Non-pigmented ciliary epithelial cell (primary cell): ENCODE data around the gene SLCO3A1.

Experiments used
- DNase-seq: peaks from one replicate; pipeline ENCODE4 v3.0.0-alpha.2; 2010; ENCODE audit warnings: low read depth

Gene SLCO3A1

DNA sequence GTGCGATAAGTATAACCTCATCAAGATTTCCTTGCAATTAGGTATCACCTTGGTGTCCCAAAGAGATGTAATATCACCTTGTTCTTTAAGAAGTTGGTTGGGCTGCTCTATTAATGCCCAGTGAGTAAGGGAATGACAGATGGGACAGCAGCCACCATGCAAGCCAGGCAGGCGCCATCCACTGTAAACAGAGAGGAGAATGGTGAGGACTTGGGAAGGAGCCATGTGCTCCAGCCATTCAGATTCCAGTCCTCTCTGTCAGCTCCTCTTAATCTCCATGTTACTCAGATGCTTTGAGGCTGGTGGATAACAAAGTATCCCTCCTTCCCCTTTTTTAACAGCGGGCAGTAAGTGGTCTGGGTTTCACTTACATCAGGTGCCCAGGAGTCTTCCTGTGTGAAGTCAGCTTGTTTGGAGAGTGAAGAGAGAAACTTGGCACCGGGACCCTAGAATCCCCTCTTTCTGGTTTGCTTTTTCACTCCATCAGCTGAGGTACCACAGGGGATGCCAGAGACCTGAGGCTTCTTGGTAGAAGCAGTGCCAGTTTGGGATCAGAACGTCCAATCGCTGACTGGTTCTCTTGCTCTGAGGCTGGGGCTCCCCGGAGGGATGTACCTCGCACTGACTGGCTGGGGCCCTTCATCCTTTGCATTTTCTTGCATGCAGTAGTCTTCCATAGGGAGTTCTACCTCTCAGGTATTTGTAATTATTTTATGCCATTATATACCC, 29.5 kb downstream of the SLCO3A1 start:
- DNase-seq, result no peak

DNA sequence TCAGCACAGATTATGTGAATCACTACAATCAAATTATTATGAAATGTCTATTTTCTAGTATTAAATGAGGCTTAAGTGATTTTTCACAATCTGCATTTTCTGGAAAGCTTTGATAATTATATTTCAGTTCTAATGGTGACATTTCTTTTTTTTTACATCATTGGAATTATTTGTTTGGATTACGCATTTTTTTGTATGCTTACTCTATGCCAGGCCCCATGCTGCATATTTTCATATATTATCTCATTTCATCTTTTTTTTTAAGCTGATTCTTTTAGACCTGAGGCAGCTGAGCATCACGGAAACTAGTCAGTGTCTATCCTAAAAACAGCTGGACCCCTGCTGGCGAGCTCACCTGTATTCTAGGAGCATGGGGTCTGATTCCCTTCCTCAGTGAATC, 31.1 kb downstream of the SLCO3A1 start:
- DNase-seq, result no peak

DNA sequence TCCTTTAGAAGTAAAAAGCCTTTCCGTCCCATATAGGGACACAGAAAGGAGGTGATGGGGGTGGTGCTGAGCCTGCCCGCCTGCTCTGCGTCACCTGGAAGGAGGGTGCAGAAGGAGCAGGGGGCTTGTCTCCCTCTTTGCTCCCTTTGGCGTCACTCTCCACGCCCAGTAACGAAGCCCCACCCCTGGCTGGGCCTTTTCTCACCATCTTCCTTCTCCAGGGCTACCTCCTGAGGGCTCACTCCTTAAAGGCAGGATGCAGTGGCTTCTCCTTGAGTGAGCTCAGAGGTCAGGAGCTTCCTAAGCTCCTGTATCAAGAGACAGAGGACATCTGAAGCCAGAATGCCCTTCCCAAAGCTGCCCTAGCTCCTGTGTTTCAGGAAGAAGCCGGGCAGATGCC, 31.5 kb downstream of the SLCO3A1 start:
- DNase-seq, result no peak

DNA sequence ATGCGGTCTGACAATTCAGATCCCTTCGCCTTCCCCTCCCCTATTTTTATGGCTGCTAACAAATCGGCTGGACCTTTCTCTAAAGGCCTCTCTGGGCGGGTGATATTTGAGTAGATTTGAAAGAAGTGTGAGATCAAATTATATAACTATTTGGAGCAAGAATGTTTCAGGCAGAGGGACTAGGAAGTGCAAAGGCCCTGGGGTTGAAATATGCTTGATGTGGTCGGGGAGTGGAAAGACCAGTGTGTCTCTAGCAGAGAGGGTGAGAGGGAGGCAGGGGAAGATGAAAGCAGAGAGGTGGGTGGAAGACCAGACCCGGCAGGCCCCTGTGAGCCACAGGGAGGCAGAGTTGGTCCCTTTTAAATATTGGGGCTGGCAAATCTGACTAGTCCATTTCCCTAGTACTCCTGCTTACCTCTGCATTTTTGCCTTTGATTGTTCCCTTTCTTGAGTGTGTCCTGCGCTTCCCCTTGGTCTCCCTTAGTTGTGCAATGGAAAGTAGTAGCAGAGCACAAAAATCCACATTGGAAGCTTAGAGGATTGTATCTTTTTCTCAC, 32.3 kb downstream of the SLCO3A1 start:
- DNase-seq, result no peak

DNA sequence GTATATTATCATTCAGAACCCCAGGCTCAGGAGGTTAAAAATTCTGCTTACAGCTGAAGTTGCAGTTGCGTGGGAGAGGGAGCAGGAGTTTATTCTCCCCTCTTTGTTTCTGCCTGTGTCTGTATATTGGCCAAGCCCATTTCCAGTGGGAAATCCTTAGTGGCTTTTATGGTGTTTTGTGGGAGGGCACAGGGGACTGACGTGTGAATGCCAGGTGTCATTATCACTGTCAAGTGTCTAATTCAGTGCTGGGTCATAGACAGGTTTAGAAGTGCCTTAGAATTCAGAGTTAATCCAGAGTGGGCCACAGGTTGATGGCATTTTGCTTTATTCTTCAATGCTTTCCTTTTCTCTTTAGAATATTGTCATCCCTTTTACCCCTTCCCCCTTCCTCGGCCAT, 33.4 kb downstream of the SLCO3A1 start:
- DNase-seq, result no peak

DNA sequence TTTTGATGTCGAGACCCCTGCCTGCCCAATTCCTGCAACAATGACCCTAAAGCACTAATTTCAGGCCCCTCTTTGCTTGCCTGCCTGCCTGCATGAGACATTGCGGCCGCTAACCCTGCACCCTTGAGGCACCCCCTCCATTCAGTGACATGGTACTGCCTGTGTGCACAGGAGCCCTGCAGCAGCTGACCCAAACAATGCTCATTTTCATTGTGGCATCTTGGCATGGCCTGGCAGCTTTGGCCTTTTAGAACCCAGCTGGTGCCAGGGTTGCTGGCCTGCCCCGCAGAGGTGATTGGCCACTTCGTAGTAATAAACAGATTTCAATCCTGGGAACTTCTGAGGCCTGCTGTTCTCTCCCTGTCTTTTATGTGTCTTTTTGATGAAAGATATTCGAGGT, 33.8 kb downstream of the SLCO3A1 start:
- DNase-seq, result no peak

DNA sequence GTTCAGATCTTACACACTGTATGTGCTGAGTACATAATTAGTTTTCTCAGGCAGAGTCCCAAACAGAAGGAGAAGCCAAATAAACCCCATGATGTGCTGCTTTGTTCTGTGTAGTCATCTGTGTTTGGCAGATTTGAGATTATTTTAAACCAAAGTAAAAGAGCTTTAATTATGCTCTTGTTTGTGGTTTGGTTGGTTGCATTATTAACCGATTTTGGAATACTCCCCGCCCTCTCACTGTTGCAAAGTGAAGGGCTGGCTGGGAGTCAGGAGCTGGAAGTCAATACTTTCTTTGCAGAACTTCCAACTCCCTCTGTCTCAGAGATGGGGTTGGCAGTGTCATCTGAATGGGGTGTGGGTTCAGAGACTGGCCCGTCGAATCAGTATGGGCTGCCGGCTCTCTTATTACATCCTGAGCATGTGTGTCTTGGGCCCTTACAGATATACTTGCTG, 34.4 kb downstream of the SLCO3A1 start:
- no peak for DNase-seq

DNA sequence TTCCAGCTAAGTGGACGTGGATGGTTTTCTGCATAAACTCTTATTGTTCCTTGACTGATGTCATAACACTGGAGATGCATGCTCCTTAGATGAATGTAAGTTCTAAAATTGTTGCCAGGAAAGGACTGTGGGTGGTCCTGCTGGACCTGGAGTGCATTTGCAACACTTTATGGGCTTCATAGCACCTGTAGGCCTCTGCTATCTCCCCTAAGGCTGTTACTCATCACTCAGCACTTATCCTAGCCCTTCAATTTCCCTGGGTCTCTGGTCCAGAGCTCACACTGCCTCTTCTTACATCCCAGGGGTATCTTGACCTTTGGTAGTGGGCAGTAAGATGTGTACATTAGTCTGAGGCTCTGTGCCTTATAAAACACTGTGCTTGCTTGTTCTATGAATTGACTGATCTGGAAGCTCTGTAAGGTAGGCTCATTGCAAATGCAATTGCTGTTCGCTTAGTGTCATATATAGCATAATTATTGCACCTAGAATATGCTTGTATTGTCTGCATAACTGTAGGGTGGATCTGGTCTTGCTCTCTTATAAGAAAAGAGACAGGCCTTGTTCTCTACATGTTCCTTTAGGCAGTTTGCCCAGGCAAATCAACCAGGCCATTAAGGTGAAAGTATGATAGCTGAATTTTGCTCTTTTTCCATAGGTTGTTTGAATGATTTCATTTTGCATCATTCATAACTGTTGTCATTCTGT, 35.8 kb downstream of the SLCO3A1 start:
- no peak for DNase-seq

DNA sequence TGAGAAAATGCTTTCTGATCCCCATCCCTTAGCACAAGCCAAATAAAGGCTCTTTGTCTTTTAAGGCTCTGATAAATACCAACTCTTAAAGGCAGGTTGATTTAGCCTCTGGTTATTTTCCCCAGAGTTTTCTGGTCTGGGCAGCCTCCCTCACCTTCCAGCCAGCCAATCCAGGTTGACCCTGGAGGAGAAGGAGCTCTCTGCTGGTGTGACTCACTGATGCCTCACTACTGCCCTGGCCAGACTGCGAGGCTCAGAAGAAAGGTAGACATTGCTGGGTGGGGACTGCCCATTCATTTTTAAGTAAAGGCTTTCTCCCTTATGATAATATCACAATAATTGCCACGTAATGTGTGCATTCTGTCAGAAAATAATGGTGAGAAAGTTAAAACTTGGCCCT, 37.1 kb downstream of the SLCO3A1 start:
- no peak for DNase-seq

DNA sequence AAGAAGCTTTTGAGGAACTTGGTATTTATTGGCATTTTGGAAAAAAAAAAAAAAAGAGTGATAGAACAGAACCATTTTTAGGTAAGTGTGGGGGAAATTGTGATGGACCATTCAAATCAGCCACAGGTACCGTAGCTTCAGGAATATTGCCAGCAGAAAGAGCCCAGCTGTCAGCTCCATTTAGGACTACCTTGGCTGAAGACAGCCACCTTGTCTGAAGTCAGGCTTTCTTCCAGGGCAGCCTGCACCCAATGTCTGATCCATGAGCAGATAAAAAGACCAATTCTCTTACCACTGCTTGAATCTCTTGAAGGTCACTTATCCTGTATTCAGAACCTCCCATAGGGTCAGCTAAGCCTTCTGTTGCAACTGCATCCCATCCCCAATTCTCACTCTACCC, 37.6 kb downstream of the SLCO3A1 start:
- DNase-seq, result no peak

DNA sequence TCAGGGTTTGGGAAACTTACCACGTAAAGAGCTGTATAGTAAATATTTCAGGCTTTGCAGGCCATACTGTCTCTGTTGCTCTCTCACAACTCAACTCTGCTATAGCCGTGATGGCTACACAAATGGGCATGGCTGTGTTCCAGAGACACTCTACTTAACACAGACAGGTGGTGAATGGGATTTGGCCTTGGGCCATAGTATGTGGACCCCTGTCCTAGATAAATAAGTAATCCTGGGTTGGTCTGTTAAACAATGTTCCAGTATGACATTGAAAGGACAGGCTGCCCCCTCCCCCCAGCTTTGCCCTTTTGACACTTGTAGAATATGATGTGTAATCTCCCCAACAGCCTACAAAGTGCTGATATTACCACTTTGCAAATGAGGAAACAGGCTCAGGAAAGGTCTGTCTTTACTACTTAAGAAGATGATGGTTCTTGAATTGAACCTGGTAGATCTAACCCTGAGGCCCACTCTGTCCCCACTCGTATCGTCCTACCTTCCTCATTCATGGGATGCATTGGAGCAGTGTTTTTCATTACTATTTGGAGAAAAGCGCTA, 38.4 kb downstream of the SLCO3A1 start:
- no peak for DNase-seq

DNA sequence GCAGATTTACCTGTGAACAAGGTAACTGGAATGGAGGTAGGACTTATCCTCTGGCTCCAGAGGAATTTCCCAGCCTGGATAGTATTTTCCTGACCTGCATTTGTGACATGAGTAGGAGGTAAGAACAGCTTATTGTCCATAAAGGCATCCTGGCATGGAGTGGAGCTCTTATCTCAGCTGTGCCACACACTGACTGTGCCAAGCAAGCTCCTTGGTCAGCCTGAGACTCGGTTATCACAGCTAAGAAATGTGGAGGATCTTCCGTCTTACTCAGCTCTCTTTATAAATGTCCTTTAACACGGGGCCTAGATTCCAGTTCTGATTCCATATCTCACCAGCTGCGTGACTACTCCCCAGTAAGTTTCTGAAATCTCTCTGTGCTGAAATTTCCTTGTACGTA, 38.9 kb downstream of the SLCO3A1 start:
- DNase-seq, result no peak

DNA sequence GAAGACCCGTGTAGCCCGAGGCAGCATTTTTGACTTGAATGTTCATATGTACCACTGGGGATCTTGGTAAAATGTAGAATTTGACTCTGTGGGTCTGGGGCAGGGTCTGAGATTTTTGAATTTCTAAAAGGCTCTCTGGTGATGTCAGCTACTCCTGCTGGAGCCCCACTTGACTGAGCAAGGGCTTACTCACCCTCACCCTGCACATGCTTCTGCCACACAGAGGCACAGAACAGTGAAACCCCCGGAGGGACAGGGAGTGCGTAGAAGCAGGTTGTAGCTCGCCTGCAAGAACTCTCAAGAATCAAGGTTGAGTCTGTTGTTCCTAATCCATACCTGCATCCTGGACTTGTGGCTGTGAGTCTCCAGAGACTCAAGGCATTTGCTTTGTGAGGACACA, 41.1 kb downstream of the SLCO3A1 start:
- no peak for DNase-seq

DNA sequence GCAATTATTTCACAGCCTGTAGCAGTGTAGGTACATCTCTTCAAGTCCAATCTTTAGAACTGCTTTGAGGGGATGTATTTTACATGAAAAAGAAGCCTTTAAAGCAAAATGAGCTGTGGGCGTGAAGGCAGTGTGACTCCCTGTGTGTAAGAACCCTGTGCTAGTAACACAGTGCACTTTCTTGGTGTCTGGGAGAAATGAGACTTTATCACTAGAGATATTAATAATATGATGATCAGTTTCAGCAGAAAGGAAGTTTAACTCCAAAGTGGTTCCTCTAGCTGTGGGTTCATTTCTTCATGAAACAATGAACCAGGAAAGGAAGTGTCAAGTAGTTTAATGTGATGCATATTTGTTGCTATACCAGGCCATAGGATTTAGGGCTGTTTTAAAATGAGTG, 41.5 kb downstream of the SLCO3A1 start:
- DNase-seq, result no peak

DNA sequence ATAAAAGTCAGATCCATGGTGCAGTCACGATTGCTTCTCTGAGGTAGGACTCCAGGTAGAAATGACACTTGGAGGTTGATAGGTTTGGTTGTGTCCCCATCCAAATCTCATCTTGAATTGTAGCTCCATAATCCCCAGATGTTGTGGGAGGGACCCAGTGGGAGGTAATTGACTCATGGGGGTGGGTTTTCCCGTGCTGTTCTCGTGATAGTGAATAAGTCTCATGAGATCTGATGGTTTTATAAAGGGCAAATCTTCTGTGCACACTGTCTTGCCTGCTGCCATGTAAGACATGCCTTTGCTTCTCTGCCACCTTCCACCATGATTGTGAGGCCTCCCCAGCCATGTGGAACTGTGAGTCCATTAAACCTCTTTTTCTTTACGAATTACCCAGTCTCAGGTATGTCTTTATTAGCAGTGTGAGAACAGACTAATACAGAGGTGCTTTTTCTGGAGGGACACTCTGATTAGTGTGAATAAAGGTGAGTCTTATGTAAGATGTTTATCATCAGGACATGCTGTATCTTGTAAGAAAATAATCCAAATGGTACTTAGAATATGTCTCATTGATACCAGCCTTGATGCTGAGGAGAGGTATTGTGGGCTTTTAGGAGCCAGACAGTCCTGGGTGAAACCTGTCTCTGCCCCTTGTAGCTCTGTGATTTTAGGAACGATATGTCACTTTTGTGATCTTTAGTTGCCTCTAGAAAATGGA, 43.0 kb downstream of the SLCO3A1 start:
- DNase-seq, result no peak

DNA sequence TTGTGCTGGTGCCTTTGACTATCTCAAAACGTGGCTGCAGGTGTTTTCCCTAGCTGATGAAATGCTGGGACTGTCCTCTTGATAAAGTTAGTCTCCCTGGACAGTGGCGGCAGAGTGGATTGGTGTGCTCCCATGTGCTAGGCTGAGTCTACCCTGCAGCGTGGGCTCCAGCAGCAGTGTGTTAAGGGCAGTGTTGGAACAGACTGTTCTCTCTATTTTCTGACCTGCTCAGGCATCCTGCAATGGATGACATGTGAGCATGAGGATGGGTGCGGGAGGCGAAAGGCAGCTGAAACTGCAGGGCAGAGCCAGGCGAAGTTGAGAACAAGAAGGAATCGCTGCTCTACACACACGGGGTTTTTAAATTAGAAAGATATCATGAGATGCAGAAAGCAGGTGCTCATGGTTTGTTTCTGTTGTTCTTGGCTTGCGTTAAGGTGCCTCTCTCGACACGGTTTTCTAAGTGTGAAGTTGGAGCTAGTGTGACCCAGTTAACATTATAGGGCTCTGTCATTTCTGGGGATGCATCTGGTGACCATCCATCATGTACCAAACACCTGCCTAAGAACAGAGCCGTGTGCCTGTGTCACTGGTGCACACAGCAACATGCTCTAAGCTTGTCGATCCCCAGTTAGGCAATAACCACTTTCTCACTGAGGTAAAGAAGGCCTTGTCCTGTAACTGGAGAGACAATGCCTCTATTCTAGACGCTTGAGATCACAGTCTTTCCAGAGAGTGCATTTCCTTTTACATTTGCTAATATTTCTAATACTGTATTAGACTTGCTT, 44.3 kb downstream of the SLCO3A1 start:
- no peak for DNase-seq

DNA sequence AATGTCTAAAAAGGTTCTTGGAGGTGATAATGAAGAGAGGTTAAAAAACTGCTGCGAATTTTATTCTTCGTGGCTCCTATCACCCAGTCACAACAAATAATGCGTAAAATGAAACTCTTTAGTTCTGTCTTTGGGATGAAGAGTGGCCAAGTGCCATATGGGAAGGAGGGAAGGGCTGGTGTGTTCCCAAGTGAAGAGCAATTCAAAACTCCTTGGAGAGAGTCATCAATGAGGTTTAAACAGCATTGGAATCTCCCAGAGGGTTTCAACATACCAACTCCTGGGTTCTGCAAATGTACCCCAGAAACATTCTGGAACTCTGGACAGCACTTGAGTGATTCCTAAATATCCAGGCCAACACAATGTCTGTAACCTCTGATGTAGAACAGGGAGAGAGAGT, 45.3 kb downstream of the SLCO3A1 start:
- DNase-seq, result no peak

DNA sequence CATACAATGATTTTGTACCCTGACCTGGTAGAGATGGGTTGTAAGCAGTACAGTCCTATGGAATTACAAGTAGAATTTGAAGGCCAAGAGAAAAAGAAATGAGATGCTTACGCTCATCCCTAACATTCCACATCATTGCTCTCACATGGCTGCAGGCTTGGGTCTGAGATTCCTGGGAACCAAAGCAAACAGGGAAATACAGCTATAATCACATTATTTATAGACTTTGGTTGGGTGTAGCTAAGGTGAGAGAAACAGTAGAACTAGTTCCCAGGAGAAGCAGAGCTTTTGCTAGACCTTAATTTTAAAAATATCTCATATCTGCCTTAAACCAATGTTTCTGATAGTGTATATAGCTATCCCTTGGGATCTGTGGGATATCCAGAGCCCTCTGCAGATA, 51.4 kb downstream of the SLCO3A1 start:
- DNase-seq, result no peak

DNA sequence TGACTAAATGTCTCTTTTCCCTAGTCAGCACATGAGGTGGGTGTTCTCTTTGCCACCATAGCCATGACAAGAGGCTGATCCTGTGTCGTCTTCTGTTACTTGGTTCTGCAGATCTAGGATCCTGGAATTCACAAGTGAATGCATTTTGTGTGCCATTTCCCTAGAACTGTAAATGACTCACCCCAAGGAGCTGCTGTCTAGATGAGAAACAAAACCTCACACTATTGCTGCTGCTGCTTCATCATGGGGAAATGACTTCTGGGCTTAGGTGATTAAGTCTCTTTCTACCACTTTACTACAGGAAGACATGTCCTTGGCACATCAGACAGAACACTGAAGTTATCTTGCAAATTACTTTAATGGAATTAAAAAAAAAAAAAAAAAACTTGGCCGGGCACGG, 54.9 kb downstream of the SLCO3A1 start:
- peak; percentile 30 for DNase-seq

DNA sequence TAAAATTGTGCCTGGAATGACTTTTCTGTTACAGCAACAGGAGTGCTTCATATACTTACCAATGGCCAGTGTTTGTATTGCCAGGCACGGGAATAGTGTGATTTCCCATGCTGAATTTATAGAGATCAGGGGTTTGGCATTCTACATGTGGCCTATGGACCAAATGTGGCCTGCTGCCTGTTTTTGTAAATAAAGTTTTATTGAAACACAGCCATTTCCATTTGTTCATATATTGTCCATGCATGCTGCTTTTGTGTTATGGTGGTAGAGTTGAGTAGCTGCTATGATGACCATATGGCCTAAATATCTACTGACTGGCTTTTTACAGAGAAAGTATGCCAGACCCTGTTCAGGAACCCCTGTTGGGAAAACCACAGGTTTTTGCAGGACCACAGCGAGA, 55.6 kb downstream of the SLCO3A1 start:
- DNase-seq, result no peak

DNA sequence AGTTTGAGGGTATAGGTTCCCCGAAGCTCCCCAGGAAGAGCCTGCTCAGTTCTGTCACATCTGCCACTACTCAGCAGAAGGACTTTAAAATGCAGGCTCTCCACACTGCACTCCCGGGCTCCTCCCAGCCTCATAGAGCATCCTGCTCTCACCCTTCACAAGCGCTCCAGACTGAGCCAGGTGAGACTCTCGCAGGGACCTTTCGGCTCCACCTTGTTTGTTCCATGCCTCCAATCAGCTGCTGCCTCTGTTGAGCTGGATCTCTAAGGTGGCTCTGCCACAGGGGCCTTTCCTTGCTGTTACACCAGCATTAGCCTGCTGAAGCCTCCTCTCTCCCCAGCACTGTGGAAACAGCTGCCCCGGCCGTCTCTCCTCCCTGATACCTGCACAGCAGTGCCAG, 56.1 kb downstream of the SLCO3A1 start:
- DNase-seq, result no peak

DNA sequence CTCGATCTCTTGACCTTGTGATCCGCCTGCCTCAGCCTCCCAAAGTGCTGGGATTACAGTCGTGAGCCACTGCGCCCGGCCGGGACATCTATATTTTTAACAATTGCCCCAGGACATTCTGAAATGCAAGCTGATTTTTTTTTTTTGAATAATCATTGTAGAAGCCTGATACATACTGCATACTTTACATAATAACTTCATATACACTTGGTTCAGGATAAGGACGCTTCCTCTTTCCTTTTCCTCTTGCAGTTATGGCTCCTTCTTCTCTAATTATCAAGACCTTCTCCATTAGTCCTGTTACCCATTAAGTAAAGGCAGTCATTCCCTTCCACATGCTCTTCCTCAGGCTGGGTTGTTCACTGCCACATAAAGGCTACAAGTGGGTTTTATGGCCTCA, 58.3 kb downstream of the SLCO3A1 start:
- no peak for DNase-seq
